Upper lobe of left lung (tissue), 6 donors: Measurements from ENCODE around the gene SSPN. TPM values are rescaled to one million over a fixed set of nuclear protein-coding genes. Genes with fewer than 3 reads are reported as not detected.

ENCODE experiments used
- ATAC-seq, 2 donors: fragments of 200-7000 bp; cut with Tn5 transposase; one replicate each; pipeline ENCODE4 v1.9.1; 2022; ENCODE audit warnings: mild to moderate bottlenecking in 2 of 2, moderate library complexity in 2 of 2; ENCODE audit not compliant: low FRiP score in 2 of 2
- DNase-seq, 2 donors: peaks; one replicate each; pipeline ENCODE4 v3.0.0-alpha.2; 2019 to 2020
- H3K27ac ChIP-seq, 4 donors: fragments of 200-600 bp; sonication (generic); one replicate each; pipeline ENCODE4 v1.5.1; 2016 to 2019
- H3K27me3 ChIP-seq, 4 donors: fragments of 200-600 bp; sonication (generic); one replicate each; pipeline ENCODE4 v1.5.1; 2017 to 2019
- H3K36me3 ChIP-seq, 4 donors: fragments of 200-600 bp; sonication (generic); one replicate each; pipeline ENCODE4 v1.5.1; 2016 to 2019
- H3K4me1 ChIP-seq, 4 donors: fragments of 200-600 bp; sonication (generic); one replicate each; pipeline ENCODE4 v1.5.1; 2018 to 2019
- H3K4me3 ChIP-seq, 4 donors: fragments of 200-600 bp; sonication (generic); one replicate each; pipeline ENCODE4 v1.5.1; 2017 to 2019; ENCODE audit warnings: mild to moderate bottlenecking in 2 of 4, moderate library complexity in 1 of 4
- H3K9me3 ChIP-seq, 4 donors: fragments of 200-600 bp; sonication (generic); one replicate each; pipeline ENCODE4 v1.5.1; 2018 to 2019
- EP300 ChIP-seq, 4 donors: sonication (generic); formaldehyde crosslinking; IDR thresholded peaks; one replicate each; pipeline ENCODE4 v1.5.1; 2017; ENCODE audit warnings: antibody characterized with exemption in 4 of 4, control low read depth in 2 of 4
- POLR2A ChIP-seq, 4 donors: fragments of 450-650 bp; IDR thresholded peaks; one replicate each; pipeline ENCODE4 v1.5.1; 2016 to 2017; ENCODE audit warnings: antibody characterized with exemption in 4 of 4, mild to moderate bottlenecking in 2 of 4
- POLR2AphosphoS5 ChIP-seq, 2 donors: sonication (generic); formaldehyde crosslinking; IDR thresholded peaks; one replicate each; pipeline ENCODE4 v1.5.1; 2017; ENCODE audit warnings: antibody characterized with exemption in 2 of 2
- WGBS, 2 donors: methylation state at CpG; one replicate each; pipeline ENCODE4 v1.1.5; 2017 to 2018; 5-methylcytosine and 5-hydroxymethylcytosine counted together
- total RNA-seq, 6 donors: library from RNA; depleted of rRNA in 4 of 6; stranded (reverse); fragments of >200 nt in 4 of 6; gene quantifications; one replicate each; pipeline versions ENCODE4 v1.1.0 to v1.2.1, GENCODE V29; 2016 to 2021
- TF ChIP-seq, protein P1 (sequence below), 6 experiments: fragments of 450-650 bp in 4 of 6; fragments of 200-600 bp in 2 of 6; sonication (generic) in 2 of 6; IDR thresholded peaks; one replicate each; pipeline ENCODE4 v1.5.1; 2016 to 2019; ENCODE audit warnings: antibody characterized with exemption in 6 of 6
- donor health status: DM: no; HTN: no; CAD: no; lungs with moderate emphysema.
- donor health status: DM: no; HTN: yes; CAD: no; lungs with severe emphysema.

SSPN gene
- total RNA-seq, 6 donors from 2014 or later, result 1.0 to 38.8 (median 10.0) TPM

- 61 to 71% methylated on average over 7 of the region's 7 CpGs for WGBS, 2 donors
- Histone ChIP-seq H3K9me3 (no peaks in the 10 kb centered on the region), H3K36me3 (no peaks in the 10 kb centered on the region), H3K27me3 (no peaks in the 10 kb centered on the region), H3K4me3 (no peak overlapping the region), H3K4me1 (no peaks in the 10 kb centered on the region), H3K27ac (no peak overlapping the region)
- ATAC-seq, result no peak
- DNase-seq, result no peak
- TF ChIP-seq POLR2AphosphoS5 (IDR thresholded peaks at IDR 0.05) (no peak), EP300 (IDR thresholded peaks at IDR 0.05) (no peak), POLR2A (IDR thresholded peaks at IDR 0.05) (no peak)
- TF ChIP-seq, protein P1, sequence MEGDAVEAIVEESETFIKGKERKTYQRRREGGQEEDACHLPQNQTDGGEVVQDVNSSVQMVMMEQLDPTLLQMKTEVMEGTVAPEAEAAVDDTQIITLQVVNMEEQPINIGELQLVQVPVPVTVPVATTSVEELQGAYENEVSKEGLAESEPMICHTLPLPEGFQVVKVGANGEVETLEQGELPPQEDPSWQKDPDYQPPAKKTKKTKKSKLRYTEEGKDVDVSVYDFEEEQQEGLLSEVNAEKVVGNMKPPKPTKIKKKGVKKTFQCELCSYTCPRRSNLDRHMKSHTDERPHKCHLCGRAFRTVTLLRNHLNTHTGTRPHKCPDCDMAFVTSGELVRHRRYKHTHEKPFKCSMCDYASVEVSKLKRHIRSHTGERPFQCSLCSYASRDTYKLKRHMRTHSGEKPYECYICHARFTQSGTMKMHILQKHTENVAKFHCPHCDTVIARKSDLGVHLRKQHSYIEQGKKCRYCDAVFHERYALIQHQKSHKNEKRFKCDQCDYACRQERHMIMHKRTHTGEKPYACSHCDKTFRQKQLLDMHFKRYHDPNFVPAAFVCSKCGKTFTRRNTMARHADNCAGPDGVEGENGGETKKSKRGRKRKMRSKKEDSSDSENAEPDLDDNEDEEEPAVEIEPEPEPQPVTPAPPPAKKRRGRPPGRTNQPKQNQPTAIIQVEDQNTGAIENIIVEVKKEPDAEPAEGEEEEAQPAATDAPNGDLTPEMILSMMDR (IDR thresholded peaks at IDR 0.05), result no peak
Measured at GRCh38 chr12:26185532-26186320, 9.6 kb upstream of the SSPN start.

- 49 to 59% methylated on average over 8 of the region's 8 CpGs for WGBS, 2 donors
- Histone ChIP-seq H3K4me1 (no peaks in the 10 kb centered on the region), H3K36me3 (no peaks in the 10 kb centered on the region), H3K9me3 (no peaks in the 10 kb centered on the region), H3K27ac (no peak overlapping the region), H3K4me3 (no peak overlapping the region), H3K27me3 (no peaks in the 10 kb centered on the region)
- ATAC-seq (no peak), DNase-seq (peak in 1 of 2 donors; percentile 44)
- TF ChIP-seq EP300 (IDR thresholded peaks at IDR 0.05) (no peak), POLR2A (IDR thresholded peaks at IDR 0.05) (no peak), POLR2AphosphoS5 (IDR thresholded peaks at IDR 0.05) (no peak)
Measured at GRCh38 chr12:26187014-26187798, 8.2 kb upstream of the SSPN start.

GRCh38 chr12:26188127-26188526 lies 7.2 kb upstream of the SSPN start:
- WGBS, 2 donors, result 41 to 58% methylated on average over 1 of the region's 1 CpG
- no peaks in the 10 kb centered on the region for H3K9me3 ChIP-seq
- no peak overlapping the region for H3K27ac ChIP-seq
- ATAC-seq (peak in 1 of 2 donors; percentile 60), DNase-seq (no peak)
- no peak overlapping the region for H3K4me3 ChIP-seq
- H3K36me3 ChIP-seq, result no peaks in the 10 kb centered on the region
- TF ChIP-seq EP300 (IDR thresholded peaks at IDR 0.05) (no peak), POLR2A (IDR thresholded peaks at IDR 0.05) (no peak), POLR2AphosphoS5 (IDR thresholded peaks at IDR 0.05) (no peak)
- TF ChIP-seq, protein P1 (IDR thresholded peaks at IDR 0.05), result no peak
- H3K27me3 ChIP-seq, result no peaks in the 10 kb centered on the region
- no peaks in the 10 kb centered on the region for H3K4me1 ChIP-seq

DNA sequence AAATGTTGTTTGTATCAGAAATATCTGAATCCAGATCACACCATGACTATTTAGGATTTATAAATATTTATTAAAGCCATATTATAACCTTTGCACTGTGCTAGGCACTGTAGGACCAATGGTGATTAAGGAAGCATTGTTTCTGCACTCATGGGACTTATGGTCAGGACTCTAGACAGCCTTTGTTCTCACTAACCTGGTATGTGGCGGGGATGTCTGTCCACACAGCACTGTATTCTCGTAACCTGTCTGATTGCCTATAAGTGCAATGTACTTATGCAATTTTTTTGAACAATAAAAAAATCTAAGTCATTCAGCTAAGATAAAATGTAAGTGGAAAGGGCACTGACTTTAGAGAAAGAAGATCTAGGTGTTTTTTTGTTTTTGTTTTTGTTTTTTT lies 6.7 kb upstream of the SSPN start:
- WGBS, 2 donors, result 82 to 100% methylated on average over 2 of the region's 2 CpGs
- no peaks in the 10 kb centered on the region for H3K27me3 ChIP-seq
- H3K9me3 ChIP-seq, result no peaks in the 10 kb centered on the region
- H3K4me3 ChIP-seq, result no peak overlapping the region
- H3K4me1 ChIP-seq, result no peaks in the 10 kb centered on the region
- H3K27ac ChIP-seq, result no peak overlapping the region
- ATAC-seq (no peak), DNase-seq (no peak)
- no peaks in the 10 kb centered on the region for H3K36me3 ChIP-seq
- no peak for TF ChIP-seq POLR2AphosphoS5 (IDR thresholded peaks at IDR 0.05)
- TF ChIP-seq, protein P1 (IDR thresholded peaks at IDR 0.05), result no peak
- no peak for TF ChIP-seq POLR2A (IDR thresholded peaks at IDR 0.05)
- TF ChIP-seq EP300 (IDR thresholded peaks at IDR 0.05), result no peak

DNA sequence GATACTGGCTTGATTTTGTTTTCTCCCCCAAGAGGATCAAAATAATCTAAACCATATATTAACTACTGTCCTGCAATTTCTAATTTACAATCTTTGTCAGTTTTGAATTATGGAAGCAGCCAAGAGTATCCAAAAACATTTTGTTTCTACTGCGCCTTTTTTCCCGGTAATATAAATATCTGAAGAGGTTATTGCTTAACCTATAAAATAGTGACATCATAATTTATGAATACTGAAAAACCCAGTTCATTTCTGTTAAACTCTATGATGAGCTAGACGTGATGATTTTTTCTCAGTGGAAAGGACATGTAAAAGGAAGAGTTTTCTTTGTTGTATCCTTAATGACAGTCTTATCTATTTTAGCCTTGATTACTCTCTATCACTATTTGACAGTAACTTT lies 3.2 kb upstream of the SSPN start:
- no peaks in the 10 kb centered on the region for H3K36me3 ChIP-seq
- H3K27ac ChIP-seq, result no peak overlapping the region
- WGBS, 2 donors, result 68 to 82% methylated on average over 3 of the region's 3 CpGs
- TF ChIP-seq, protein P1 (IDR thresholded peaks at IDR 0.05), result no peak
- no peak for TF ChIP-seq POLR2AphosphoS5 (IDR thresholded peaks at IDR 0.05)
- no peak for TF ChIP-seq EP300 (IDR thresholded peaks at IDR 0.05)
- TF ChIP-seq POLR2A (IDR thresholded peaks at IDR 0.05), result no peak
- no peak overlapping the region for H3K4me3 ChIP-seq
- no peaks in the 10 kb centered on the region for H3K9me3 ChIP-seq
- peaks cover 0 to 4% (median 0%) of the 10 kb centered on the region in 4 donors for H3K27me3 ChIP-seq
- no peak for ATAC-seq
- H3K4me1 ChIP-seq, result peaks cover 0 to 16% (median 2%) of the 10 kb centered on the region in 4 donors
- no peak for DNase-seq
